ENCODE data around the gene HGS. TPM values are rescaled to one million over a fixed set of nuclear protein-coding genes. Genes with fewer than 3 reads are reported as not detected.

Gene HGS
- polyA plus RNA-seq, 3 donors: 19.3 to 200 (median 28.0) TPM

DNA sequence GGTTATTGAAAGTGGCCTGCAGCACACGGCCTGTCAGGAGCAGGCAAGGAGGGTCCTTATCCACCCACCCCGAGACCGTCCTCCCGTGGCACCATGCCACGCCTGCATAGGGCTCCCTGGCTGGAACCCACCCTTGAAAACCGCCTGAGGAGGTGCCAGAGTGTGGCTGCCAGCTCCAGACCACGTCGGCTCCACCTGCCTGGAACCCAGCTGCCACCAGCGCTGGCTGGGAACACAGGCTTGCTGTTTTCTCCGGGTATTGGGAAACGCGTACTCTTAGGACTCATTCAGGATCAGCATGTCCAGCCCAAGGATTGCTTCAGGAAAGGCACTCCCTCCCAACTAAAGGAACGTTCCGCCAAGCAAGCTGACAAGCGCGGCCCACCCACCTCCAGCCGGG, 6.9 kb upstream of the HGS start:
- Histone ChIP-seq H4K20me1 (ENCODE audit: insufficient read depth, low read length) (peaks cover 5% of the 10 kb centered on the region), H3K79me2 (ENCODE audit: insufficient read depth, low read length) (peaks cover 7% of the 10 kb centered on the region), H2AFZ (ENCODE audit: insufficient read depth, low read depth, low read length, poor library complexity, severe bottlenecking) (no peak overlapping the region), H3K4me3 (replicated peaks in 1 of 3; ENCODE audit: low read depth in 2 of 3, low read length in 3 of 3) (no peak overlapping the region), H3K36me3 (replicated peaks in 1 of 2; ENCODE audit: control insufficient read depth in 1 of 2, insufficient read depth in 2 of 2, low read length in 2 of 2) (peaks cover 30 to 40% of the 10 kb centered on the region in 2 donors), H3K4me2 (replicated peaks; ENCODE audit: extremely low read depth, low read length, poor library complexity, severe bottlenecking) (no peak overlapping the region), H3K27me3 (ENCODE audit: control insufficient read depth in 2 of 2, insufficient read depth in 2 of 2, low read length in 2 of 2) (no peaks in the 10 kb centered on the region), H3K9me3 (replicated peaks in 1 of 2; ENCODE audit: control insufficient read depth in 1 of 2, insufficient read depth in 1 of 2, low read length in 2 of 2) (no peaks in the 10 kb centered on the region), H3K4me1 (ENCODE audit: control insufficient read depth in 1 of 2, insufficient read depth in 2 of 2, low read length in 2 of 2) (no peaks in the 10 kb centered on the region), H3K27ac (ENCODE audit: low read depth in 1 of 2, low read length in 2 of 2) (no peak overlapping the region), H3K9ac (ENCODE audit: insufficient read depth, low read length, poor library complexity, severe bottlenecking) (no peak overlapping the region)
- H3K9me3 Mint-ChIP-seq: peaks cover 0 to 3% (median 0%) of the 10 kb centered on the region in 7 donors
- TF ChIP-seq, protein P1, sequence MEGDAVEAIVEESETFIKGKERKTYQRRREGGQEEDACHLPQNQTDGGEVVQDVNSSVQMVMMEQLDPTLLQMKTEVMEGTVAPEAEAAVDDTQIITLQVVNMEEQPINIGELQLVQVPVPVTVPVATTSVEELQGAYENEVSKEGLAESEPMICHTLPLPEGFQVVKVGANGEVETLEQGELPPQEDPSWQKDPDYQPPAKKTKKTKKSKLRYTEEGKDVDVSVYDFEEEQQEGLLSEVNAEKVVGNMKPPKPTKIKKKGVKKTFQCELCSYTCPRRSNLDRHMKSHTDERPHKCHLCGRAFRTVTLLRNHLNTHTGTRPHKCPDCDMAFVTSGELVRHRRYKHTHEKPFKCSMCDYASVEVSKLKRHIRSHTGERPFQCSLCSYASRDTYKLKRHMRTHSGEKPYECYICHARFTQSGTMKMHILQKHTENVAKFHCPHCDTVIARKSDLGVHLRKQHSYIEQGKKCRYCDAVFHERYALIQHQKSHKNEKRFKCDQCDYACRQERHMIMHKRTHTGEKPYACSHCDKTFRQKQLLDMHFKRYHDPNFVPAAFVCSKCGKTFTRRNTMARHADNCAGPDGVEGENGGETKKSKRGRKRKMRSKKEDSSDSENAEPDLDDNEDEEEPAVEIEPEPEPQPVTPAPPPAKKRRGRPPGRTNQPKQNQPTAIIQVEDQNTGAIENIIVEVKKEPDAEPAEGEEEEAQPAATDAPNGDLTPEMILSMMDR (IDR thresholded peaks at IDR 0.05): no peak
- H3K36me3 Mint-ChIP-seq: peaks cover 23 to 49% of the 10 kb centered on the region in 2 donors
- no peaks in the 10 kb centered on the region for H3K4me1 Mint-ChIP-seq
- 92% methylated on average over 14 of the region's 17 CpGs for WGBS (ENCODE audit: insufficient coverage)
- no peak for DNase-seq
- intact Hi-C loops (cut with micrococcal nuclease): no loop called here
- H3K27me3 Mint-ChIP-seq (ENCODE audit: low read depth in 3 of 3): no peaks in the 10 kb centered on the region
- no peak overlapping the region for H3K27ac Mint-ChIP-seq
- no peak overlapping the region for H3K4me3 Mint-ChIP-seq

DNA sequence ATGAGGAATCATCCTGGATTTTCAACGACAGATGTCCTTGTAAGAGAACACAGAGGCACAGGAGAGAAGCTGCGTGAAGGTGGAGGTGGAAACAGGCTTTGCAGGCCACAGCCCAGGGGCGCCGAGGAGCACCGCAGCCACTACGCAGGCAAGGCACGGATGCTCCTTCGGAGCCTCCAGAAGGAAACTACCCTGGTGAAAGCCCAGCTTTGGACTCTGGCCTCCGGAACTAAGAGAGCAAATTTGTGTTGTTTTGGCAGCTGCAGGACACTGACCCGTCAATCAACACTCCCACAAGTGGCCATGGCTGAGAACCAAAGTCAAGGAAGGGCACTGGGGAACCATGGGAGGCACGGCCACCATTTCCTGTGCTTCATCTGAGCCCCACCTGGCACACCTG, 3.7 kb upstream of the HGS start:
- TF ChIP-seq, protein P1 (IDR thresholded peaks at IDR 0.05): no peak
- intact Hi-C loops (cut with micrococcal nuclease): no loop called here
- DNase-seq: no peak
- Mint-ChIP-seq H3K36me3 (peaks cover 5 to 20% of the 10 kb centered on the region in 2 donors), H3K9me3 (peaks cover 0 to 3% (median 0%) of the 10 kb centered on the region in 7 donors), H3K27me3 (ENCODE audit: low read depth in 3 of 3) (peaks cover 0 to 1% (median 0%) of the 10 kb centered on the region in 3 donors), H3K4me3 (no peak overlapping the region), H3K4me1 (peaks cover 18% of the 10 kb centered on the region), H3K27ac (no peak overlapping the region)
- no peaks in the 10 kb centered on the region for H3K27me3 ChIP-seq (ENCODE audit: control insufficient read depth in 2 of 2, insufficient read depth in 2 of 2, low read length in 2 of 2)
- no peaks in the 10 kb centered on the region for H3K9me3 ChIP-seq (replicated peaks in 1 of 2; ENCODE audit: control insufficient read depth in 1 of 2, insufficient read depth in 1 of 2, low read length in 2 of 2)
- H3K9ac ChIP-seq (ENCODE audit: insufficient read depth, low read length, poor library complexity, severe bottlenecking): no peak overlapping the region
- peaks cover 17% of the 10 kb centered on the region for H4K20me1 ChIP-seq (ENCODE audit: insufficient read depth, low read length)
- no peak overlapping the region for H2AFZ ChIP-seq (ENCODE audit: insufficient read depth, low read depth, low read length, poor library complexity, severe bottlenecking)
- no peak overlapping the region for H3K4me2 ChIP-seq (replicated peaks; ENCODE audit: extremely low read depth, low read length, poor library complexity, severe bottlenecking)
- H3K4me1 ChIP-seq (ENCODE audit: control insufficient read depth in 1 of 2, insufficient read depth in 2 of 2, low read length in 2 of 2): peaks cover 19 to 20% of the 10 kb centered on the region in 2 donors
- no peak overlapping the region for H3K27ac ChIP-seq (ENCODE audit: low read depth in 1 of 2, low read length in 2 of 2)
- H3K36me3 ChIP-seq (replicated peaks in 1 of 2; ENCODE audit: control insufficient read depth in 1 of 2, insufficient read depth in 2 of 2, low read length in 2 of 2): peaks cover 8 to 9% of the 10 kb centered on the region in 2 donors
- peaks cover 37% of the 10 kb centered on the region for H3K79me2 ChIP-seq (ENCODE audit: insufficient read depth, low read length)
- no peak overlapping the region for H3K4me3 ChIP-seq (replicated peaks in 1 of 3; ENCODE audit: low read depth in 2 of 3, low read length in 3 of 3)
- WGBS (ENCODE audit: insufficient coverage): 98% methylated on average over 10 of the region's 11 CpGs
